GM23338 (cell line): ENCODE data around the gene PKP3. TPM values are rescaled to one million over a fixed set of nuclear protein-coding genes. Genes with fewer than 3 reads are reported as not detected.

Experiments
- ATAC-seq: fragments of 200-7000 bp; cut with Tn5 transposase; 3 replicates; pipeline ENCODE4 v1.9.1; 2020
- DNase-seq: peaks from one replicate; pipeline ENCODE4 v3.0.0-alpha.2; 2015; ENCODE audit warnings: low spot score
- H2AFZ ChIP-seq: fragments of 200-600 bp; sonication (generic); 2 replicates; pipeline ENCODE4 v1.8.0; 2016; ENCODE audit warnings: antibody characterized with exemption, mild to moderate bottlenecking, moderate library complexity
- H3F3A ChIP-seq: fragments of 200-600 bp; sonication (generic); replicated peaks from 2 replicates; pipeline ENCODE4 v1.8.0; 2017; ENCODE audit warnings: antibody characterized with exemption, mixed run types, low read depth
- H3K27ac ChIP-seq: fragments of 200-600 bp; sonication (generic); 2 replicates; pipeline ENCODE4 v1.6.1; 2016; ENCODE audit warnings: low read depth
- H3K27me3 ChIP-seq: fragments of 200-600 bp; sonication (generic); 2 replicates; pipeline ENCODE4 v1.8.0; 2016; ENCODE audit warnings: mild to moderate bottlenecking, mixed run types, moderate library complexity; ENCODE audit not compliant: insufficient read depth
- H3K36me3 ChIP-seq: fragments of 200-600 bp; sonication (generic); 2 replicates; pipeline ENCODE4 v1.8.0; 2016; ENCODE audit warnings: mild to moderate bottlenecking; ENCODE audit not compliant: insufficient read depth
- H3K4me1 ChIP-seq: fragments of 200-600 bp; sonication (generic); 2 replicates; pipeline ENCODE4 v1.8.0; 2016; ENCODE audit warnings: mild to moderate bottlenecking, moderate library complexity; ENCODE audit not compliant: insufficient read depth
- H3K4me2 ChIP-seq: fragments of 200-600 bp; sonication (generic); 2 replicates; pipeline ENCODE4 v1.7.1; 2017; ENCODE audit warnings: mixed run types
- H3K4me3 ChIP-seq: fragments of 200-600 bp; sonication (generic); 2 replicates; pipeline ENCODE4 v1.6.1; 2016; ENCODE audit warnings: mixed run types
- H3K79me2 ChIP-seq: fragments of 200-600 bp; sonication (generic); replicated peaks from 2 replicates; pipeline ENCODE4 v1.8.0; 2017; ENCODE audit warnings: mild to moderate bottlenecking; ENCODE audit not compliant: insufficient read depth
- H3K9me2 ChIP-seq: fragments of 200-600 bp; sonication (generic); 2 replicates; pipeline ENCODE4 v1.8.0; 2017; ENCODE audit not compliant: insufficient read depth
- H4K20me1 ChIP-seq: fragments of 200-600 bp; sonication (generic); replicated peaks from 2 replicates; pipeline ENCODE4 v1.8.0; 2017; ENCODE audit warnings: mild to moderate bottlenecking; ENCODE audit not compliant: insufficient read depth
- H3K27ac Mint-ChIP-seq: 2 replicates; pipeline ENCODE4 v1.8.0; 2020; ENCODE audit warnings: inconsistent platforms, mild to moderate bottlenecking, moderate library complexity, mixed read lengths
- H3K27me3 Mint-ChIP-seq: 3 replicates; pipeline ENCODE4 v1.8.0; 2022; ENCODE audit warnings: low read depth, mild to moderate bottlenecking, moderate library complexity, mixed read lengths, inconsistent platforms; ENCODE audit not compliant: insufficient read depth, poor library complexity
- H3K36me3 Mint-ChIP-seq: 3 replicates; pipeline ENCODE4 v1.8.0; 2021; ENCODE audit warnings: low read depth, mild to moderate bottlenecking, inconsistent platforms, moderate library complexity, mixed read lengths
- H3K4me1 Mint-ChIP-seq: 3 replicates; pipeline ENCODE4 v1.8.0; 2020; ENCODE audit warnings: mild to moderate bottlenecking, inconsistent platforms, mixed read lengths
- H3K4me3 Mint-ChIP-seq: 3 replicates; pipeline ENCODE4 v1.8.0; 2021; ENCODE audit warnings: moderate library complexity, mild to moderate bottlenecking, inconsistent platforms, mixed read lengths
- H3K9me3 Mint-ChIP-seq: 3 replicates; pipeline ENCODE4 v1.8.0; 2020; ENCODE audit warnings: moderate library complexity, mild to moderate bottlenecking, inconsistent platforms, mixed read lengths
- CREB1 ChIP-seq: fragments of 250-450 bp; sonication (Bioruptor Pico); IDR thresholded peaks from 2 replicates; pipeline ENCODE4 v1.5.0; 2020; ENCODE audit warnings: low read depth, mild to moderate bottlenecking, moderate library complexity
- EZH2 ChIP-seq: fragments of 200-600 bp; sonication (generic); IDR thresholded peaks from one replicate; pipeline ENCODE4 v1.8.0; 2017; ENCODE audit warnings: antibody characterized with exemption, mild to moderate bottlenecking, low read depth; ENCODE audit not compliant: unreplicated experiment
- EZH2phosphoT487 ChIP-seq: fragments of 200-600 bp; sonication (generic); IDR thresholded peaks from one replicate; pipeline ENCODE4 v1.8.1; 2018; ENCODE audit warnings: antibody characterized with exemption; ENCODE audit not compliant: unreplicated experiment
- JUNB ChIP-seq: IDR thresholded peaks from one replicate; pipeline ENCODE4 v1.6.1; 2016; ENCODE audit warnings: antibody characterized with exemption; ENCODE audit not compliant: unreplicated experiment
- NANOG ChIP-seq: IDR thresholded peaks from 2 replicates; pipeline ENCODE4 v1.6.1; 2016; ENCODE audit warnings: antibody characterized with exemption, borderline replicate concordance
- POLR2AphosphoS5 ChIP-seq: IDR thresholded peaks from 2 replicates; pipeline ENCODE4 v1.6.1; 2016; ENCODE audit warnings: antibody characterized with exemption, low read depth
- STAT1 ChIP-seq: IDR thresholded peaks from one replicate; pipeline ENCODE4 v1.6.1; 2016; ENCODE audit warnings: antibody characterized with exemption; ENCODE audit not compliant: unreplicated experiment
- ZNF114 ChIP-seq: fragments of 250-450 bp; sonication (Bioruptor Pico); IDR thresholded peaks from 2 replicates; pipeline ENCODE4 v1.5.0; 2020; ENCODE audit warnings: mild to moderate bottlenecking, moderate library complexity
- ZNF331 ChIP-seq: fragments of 250-450 bp; sonication (Bioruptor Pico); IDR thresholded peaks from 2 replicates; pipeline ENCODE4 v1.5.0; 2020; ENCODE audit warnings: low read depth, mild to moderate bottlenecking, moderate library complexity
- polyA plus RNA-seq: library from polyadenylated mRNA; unstranded; fragments of >200 nt; fragmentation: Nextera tagmentation; extraction: Ambion mirVana; gene quantifications from 2 replicates; pipeline ENCODE4 v1.2.1, GENCODE V29; 2016
- total RNA-seq: library from RNA; depleted of rRNA; stranded (reverse); fragments of >200 nt; shearing (Covaris generic); gene quantifications from 2 replicates; pipeline ENCODE4 v1.2.3, GENCODE V29; 2014
- TF ChIP-seq, protein P1 (sequence below): IDR thresholded peaks from 2 replicates; pipeline ENCODE4 v1.6.1; 2016; ENCODE audit warnings: antibody characterized with exemption
- TF ChIP-seq, protein P2 (sequence below): IDR thresholded peaks from one replicate; pipeline ENCODE4 v1.6.1; 2018; ENCODE audit warnings: antibody characterized with exemption; ENCODE audit not compliant: unreplicated experiment
- TF ChIP-seq, protein P3 (sequence below), 2 experiments: fragments of 200-600 bp in 1 of 2; sonication (generic) in 1 of 2; conservative IDR thresholded peaks; 2 replicates each; pipeline versions ENCODE4 v1.5.1 to v1.6.1; 2016 to 2017; ENCODE audit warnings: antibody characterized with exemption in 2 of 2, low read depth in 2 of 2, mild to moderate bottlenecking in 2 of 2, moderate library complexity in 1 of 2
- TF ChIP-seq, protein P4 (sequence below): fragments of 250-450 bp; sonication (Bioruptor Pico); IDR thresholded peaks from 2 replicates; pipeline ENCODE4 v1.5.0; 2020; ENCODE audit warnings: mild to moderate bottlenecking, moderate library complexity

The PKP3 gene
- total and polyA plus RNA-seq, 2 experiments from 2014 or later: 7.2 to 23.0 TPM

- H3K9me3 Mint-ChIP-seq: peaks cover 15% of the 10 kb centered on the region
- H3K4me3 Mint-ChIP-seq: no peak overlapping the region
- DNase-seq: no peak
- H3K27ac Mint-ChIP-seq: no peak overlapping the region
- no peaks in the 10 kb centered on the region for H3K36me3 ChIP-seq
- H3K27me3 ChIP-seq: no peaks in the 10 kb centered on the region
- no peaks in the 10 kb centered on the region; the same call in 2 of the 3 replicates for H3K4me1 Mint-ChIP-seq
- H3K79me2 ChIP-seq: no peaks in the 10 kb centered on the region
- H3K36me3 Mint-ChIP-seq: peaks cover 41% of the 10 kb centered on the region
- H3K4me3 ChIP-seq: no peak overlapping the region
- ATAC-seq: no peak
- H3K9me2 ChIP-seq: no peaks in the 10 kb centered on the region
- no peak overlapping the region for H3K27ac ChIP-seq
- no peak overlapping the region for H3K4me2 ChIP-seq
- no peaks in the 10 kb centered on the region; the same call in 1 of the 2 replicates for H3F3A ChIP-seq
- TF ChIP-seq POLR2AphosphoS5: no peak
- no peak for TF ChIP-seq ZNF331
- no peak for TF ChIP-seq NANOG
- no peak for TF ChIP-seq EZH2
- TF ChIP-seq EZH2phosphoT487: no peak
- TF ChIP-seq, protein P1, sequence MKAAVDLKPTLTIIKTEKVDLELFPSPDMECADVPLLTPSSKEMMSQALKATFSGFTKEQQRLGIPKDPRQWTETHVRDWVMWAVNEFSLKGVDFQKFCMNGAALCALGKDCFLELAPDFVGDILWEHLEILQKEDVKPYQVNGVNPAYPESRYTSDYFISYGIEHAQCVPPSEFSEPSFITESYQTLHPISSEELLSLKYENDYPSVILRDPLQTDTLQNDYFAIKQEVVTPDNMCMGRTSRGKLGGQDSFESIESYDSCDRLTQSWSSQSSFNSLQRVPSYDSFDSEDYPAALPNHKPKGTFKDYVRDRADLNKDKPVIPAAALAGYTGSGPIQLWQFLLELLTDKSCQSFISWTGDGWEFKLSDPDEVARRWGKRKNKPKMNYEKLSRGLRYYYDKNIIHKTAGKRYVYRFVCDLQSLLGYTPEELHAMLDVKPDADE: no peak
- TF ChIP-seq, protein P2, sequence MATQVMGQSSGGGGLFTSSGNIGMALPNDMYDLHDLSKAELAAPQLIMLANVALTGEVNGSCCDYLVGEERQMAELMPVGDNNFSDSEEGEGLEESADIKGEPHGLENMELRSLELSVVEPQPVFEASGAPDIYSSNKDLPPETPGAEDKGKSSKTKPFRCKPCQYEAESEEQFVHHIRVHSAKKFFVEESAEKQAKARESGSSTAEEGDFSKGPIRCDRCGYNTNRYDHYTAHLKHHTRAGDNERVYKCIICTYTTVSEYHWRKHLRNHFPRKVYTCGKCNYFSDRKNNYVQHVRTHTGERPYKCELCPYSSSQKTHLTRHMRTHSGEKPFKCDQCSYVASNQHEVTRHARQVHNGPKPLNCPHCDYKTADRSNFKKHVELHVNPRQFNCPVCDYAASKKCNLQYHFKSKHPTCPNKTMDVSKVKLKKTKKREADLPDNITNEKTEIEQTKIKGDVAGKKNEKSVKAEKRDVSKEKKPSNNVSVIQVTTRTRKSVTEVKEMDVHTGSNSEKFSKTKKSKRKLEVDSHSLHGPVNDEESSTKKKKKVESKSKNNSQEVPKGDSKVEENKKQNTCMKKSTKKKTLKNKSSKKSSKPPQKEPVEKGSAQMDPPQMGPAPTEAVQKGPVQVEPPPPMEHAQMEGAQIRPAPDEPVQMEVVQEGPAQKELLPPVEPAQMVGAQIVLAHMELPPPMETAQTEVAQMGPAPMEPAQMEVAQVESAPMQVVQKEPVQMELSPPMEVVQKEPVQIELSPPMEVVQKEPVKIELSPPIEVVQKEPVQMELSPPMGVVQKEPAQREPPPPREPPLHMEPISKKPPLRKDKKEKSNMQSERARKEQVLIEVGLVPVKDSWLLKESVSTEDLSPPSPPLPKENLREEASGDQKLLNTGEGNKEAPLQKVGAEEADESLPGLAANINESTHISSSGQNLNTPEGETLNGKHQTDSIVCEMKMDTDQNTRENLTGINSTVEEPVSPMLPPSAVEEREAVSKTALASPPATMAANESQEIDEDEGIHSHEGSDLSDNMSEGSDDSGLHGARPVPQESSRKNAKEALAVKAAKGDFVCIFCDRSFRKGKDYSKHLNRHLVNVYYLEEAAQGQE: no peak
- TF ChIP-seq, protein P3, sequence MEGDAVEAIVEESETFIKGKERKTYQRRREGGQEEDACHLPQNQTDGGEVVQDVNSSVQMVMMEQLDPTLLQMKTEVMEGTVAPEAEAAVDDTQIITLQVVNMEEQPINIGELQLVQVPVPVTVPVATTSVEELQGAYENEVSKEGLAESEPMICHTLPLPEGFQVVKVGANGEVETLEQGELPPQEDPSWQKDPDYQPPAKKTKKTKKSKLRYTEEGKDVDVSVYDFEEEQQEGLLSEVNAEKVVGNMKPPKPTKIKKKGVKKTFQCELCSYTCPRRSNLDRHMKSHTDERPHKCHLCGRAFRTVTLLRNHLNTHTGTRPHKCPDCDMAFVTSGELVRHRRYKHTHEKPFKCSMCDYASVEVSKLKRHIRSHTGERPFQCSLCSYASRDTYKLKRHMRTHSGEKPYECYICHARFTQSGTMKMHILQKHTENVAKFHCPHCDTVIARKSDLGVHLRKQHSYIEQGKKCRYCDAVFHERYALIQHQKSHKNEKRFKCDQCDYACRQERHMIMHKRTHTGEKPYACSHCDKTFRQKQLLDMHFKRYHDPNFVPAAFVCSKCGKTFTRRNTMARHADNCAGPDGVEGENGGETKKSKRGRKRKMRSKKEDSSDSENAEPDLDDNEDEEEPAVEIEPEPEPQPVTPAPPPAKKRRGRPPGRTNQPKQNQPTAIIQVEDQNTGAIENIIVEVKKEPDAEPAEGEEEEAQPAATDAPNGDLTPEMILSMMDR (conservative IDR thresholded peaks at IDR 0.05; ENCODE audit: low read depth in 2 of 2): no peak
- TF ChIP-seq, protein P4, sequence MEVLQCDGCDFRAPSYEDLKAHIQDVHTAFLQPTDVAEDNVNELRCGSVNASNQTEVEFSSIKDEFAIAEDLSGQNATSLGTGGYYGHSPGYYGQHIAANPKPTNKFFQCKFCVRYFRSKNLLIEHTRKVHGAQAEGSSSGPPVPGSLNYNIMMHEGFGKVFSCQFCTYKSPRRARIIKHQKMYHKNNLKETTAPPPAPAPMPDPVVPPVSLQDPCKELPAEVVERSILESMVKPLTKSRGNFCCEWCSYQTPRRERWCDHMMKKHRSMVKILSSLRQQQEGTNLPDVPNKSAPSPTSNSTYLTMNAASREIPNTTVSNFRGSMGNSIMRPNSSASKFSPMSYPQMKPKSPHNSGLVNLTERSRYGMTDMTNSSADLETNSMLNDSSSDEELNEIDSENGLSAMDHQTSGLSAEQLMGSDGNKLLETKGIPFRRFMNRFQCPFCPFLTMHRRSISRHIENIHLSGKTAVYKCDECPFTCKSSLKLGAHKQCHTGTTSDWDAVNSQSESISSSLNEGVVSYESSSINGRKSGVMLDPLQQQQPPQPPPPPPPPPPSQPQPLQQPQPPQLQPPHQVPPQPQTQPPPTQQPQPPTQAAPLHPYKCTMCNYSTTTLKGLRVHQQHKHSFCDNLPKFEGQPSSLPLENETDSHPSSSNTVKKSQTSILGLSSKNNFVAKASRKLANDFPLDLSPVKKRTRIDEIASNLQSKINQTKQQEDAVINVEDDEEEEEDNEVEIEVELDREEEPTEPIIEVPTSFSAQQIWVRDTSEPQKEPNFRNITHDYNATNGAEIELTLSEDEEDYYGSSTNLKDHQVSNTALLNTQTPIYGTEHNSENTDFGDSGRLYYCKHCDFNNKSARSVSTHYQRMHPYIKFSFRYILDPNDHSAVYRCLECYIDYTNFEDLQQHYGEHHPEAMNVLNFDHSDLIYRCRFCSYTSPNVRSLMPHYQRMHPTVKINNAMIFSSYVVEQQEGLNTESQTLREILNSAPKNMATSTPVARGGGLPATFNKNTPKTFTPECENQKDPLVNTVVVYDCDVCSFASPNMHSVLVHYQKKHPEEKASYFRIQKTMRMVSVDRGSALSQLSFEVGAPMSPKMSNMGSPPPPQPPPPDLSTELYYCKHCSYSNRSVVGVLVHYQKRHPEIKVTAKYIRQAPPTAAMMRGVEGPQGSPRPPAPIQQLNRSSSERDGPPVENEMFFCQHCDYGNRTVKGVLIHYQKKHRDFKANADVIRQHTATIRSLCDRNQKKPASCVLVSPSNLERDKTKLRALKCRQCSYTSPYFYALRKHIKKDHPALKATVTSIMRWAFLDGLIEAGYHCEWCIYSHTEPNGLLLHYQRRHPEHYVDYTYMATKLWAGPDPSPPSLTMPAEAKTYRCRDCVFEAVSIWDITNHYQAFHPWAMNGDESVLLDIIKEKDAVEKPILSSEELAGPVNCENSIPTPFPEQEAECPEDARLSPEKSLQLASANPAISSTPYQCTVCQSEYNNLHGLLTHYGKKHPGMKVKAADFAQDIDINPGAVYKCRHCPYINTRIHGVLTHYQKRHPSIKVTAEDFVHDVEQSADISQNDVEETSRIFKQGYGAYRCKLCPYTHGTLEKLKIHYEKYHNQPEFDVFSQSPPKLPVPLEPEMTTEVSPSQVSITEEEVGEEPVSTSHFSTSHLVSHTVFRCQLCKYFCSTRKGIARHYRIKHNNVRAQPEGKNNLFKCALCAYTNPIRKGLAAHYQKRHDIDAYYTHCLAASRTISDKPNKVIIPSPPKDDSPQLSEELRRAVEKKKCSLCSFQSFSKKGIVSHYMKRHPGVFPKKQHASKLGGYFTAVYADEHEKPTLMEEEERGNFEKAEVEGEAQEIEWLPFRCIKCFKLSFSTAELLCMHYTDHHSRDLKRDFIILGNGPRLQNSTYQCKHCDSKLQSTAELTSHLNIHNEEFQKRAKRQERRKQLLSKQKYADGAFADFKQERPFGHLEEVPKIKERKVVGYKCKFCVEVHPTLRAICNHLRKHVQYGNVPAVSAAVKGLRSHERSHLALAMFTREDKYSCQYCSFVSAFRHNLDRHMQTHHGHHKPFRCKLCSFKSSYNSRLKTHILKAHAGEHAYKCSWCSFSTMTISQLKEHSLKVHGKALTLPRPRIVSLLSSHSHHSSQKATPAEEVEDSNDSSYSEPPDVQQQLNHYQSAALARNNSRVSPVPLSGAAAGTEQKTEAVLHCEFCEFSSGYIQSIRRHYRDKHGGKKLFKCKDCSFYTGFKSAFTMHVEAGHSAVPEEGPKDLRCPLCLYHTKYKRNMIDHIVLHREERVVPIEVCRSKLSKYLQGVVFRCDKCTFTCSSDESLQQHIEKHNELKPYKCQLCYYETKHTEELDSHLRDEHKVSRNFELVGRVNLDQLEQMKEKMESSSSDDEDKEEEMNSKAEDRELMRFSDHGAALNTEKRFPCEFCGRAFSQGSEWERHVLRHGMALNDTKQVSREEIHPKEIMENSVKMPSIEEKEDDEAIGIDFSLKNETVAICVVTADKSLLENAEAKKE: no peak
- no peak for TF ChIP-seq ZNF114 (CRISPR knock-in tag)
- TF ChIP-seq STAT1: no peak
- no peak for TF ChIP-seq CREB1 (CRISPR knock-in tag)
- no peak for TF ChIP-seq JUNB
- no peaks in the 10 kb centered on the region for H4K20me1 ChIP-seq
- H3K4me1 ChIP-seq: no peaks in the 10 kb centered on the region
- H3K27me3 Mint-ChIP-seq: peaks cover 20% of the 10 kb centered on the region
- H2AFZ ChIP-seq: no peak overlapping the region
Measured at GRCh38 chr11:382081-382629, 11.9 kb upstream of the PKP3 start.
